ENCODE measurements around the gene COBL.

The COBL gene

GRCh38 chr7:51027106-51027934, 289.3 kb downstream of the COBL start:
- no peaks in the 10 kb centered on the region for H3K9me3 Mint-ChIP-seq

GRCh38 chr7:51026341-51026740, 290.3 kb downstream of the COBL start:
- H3K27ac Mint-ChIP-seq: no peak overlapping the region
- DNase-seq: no peak
- H3K4me3 Mint-ChIP-seq: no peak overlapping the region
- TF ChIP-seq, protein P1, sequence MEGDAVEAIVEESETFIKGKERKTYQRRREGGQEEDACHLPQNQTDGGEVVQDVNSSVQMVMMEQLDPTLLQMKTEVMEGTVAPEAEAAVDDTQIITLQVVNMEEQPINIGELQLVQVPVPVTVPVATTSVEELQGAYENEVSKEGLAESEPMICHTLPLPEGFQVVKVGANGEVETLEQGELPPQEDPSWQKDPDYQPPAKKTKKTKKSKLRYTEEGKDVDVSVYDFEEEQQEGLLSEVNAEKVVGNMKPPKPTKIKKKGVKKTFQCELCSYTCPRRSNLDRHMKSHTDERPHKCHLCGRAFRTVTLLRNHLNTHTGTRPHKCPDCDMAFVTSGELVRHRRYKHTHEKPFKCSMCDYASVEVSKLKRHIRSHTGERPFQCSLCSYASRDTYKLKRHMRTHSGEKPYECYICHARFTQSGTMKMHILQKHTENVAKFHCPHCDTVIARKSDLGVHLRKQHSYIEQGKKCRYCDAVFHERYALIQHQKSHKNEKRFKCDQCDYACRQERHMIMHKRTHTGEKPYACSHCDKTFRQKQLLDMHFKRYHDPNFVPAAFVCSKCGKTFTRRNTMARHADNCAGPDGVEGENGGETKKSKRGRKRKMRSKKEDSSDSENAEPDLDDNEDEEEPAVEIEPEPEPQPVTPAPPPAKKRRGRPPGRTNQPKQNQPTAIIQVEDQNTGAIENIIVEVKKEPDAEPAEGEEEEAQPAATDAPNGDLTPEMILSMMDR (IDR thresholded peaks at IDR 0.05): no peak
- H3K4me1 Mint-ChIP-seq: no peaks in the 10 kb centered on the region
- no peaks in the 10 kb centered on the region for H3K9me3 Mint-ChIP-seq
- no peaks in the 10 kb centered on the region for H3K36me3 Mint-ChIP-seq (ENCODE audit: low read depth)
- H3K27me3 Mint-ChIP-seq (ENCODE audit: low read depth, poor library complexity): peaks cover 7% of the 10 kb centered on the region

More at GRCh38 chr7:51027106-51027934, 289.3 kb downstream of the COBL start:
- Mint-ChIP-seq H3K27me3 (ENCODE audit: low read depth, poor library complexity) (peaks cover 7% of the 10 kb centered on the region), H3K4me3 (no peak overlapping the region), H3K4me1 (peaks cover 6% of the 10 kb centered on the region), H3K36me3 (ENCODE audit: low read depth) (no peaks in the 10 kb centered on the region), H3K27ac (no peak overlapping the region)
- no peak for DNase-seq
- TF ChIP-seq, protein P1 (IDR thresholded peaks at IDR 0.05): no peak

- no peak overlapping the region for H3K27ac Mint-ChIP-seq
- H3K4me1 Mint-ChIP-seq: no peaks in the 10 kb centered on the region
- H3K4me3 Mint-ChIP-seq: no peak overlapping the region
- H3K27me3 Mint-ChIP-seq (ENCODE audit: low read depth, poor library complexity): peaks cover 7% of the 10 kb centered on the region
- TF ChIP-seq, protein P1 (IDR thresholded peaks at IDR 0.05): no peak
- no peaks in the 10 kb centered on the region for H3K36me3 Mint-ChIP-seq (ENCODE audit: low read depth)
- no peak for DNase-seq
- no peaks in the 10 kb centered on the region for H3K9me3 Mint-ChIP-seq
These were observed 290.9 kb downstream of the COBL start for GRCh38 chr7:51025668-51026067.

DNA sequence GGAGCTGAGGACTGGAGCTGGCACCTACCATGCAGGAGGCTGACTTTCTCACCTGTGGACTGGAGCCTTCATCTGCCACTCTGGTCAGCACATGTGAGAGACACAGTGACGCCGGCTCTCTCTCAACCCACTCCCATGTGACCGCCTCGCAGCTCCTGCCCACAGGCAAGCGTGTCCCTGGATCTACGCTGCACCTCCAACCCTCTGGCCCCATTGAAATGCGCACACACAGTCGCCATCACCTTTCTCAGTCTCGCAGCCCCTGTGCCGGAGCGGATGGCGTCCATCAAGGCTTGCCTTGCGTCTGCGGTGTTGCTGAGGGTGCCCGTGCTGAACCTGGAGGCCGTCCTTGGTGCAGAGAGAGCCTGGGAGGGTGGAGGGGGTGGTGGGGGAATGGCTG, 291.7 kb downstream of the COBL start:
- Mint-ChIP-seq H3K9me3 (no peaks in the 10 kb centered on the region), H3K4me1 (no peaks in the 10 kb centered on the region), H3K27me3 (ENCODE audit: low read depth, poor library complexity) (peaks cover 7% of the 10 kb centered on the region), H3K27ac (no peak overlapping the region), H3K4me3 (no peak overlapping the region), H3K36me3 (ENCODE audit: low read depth) (no peaks in the 10 kb centered on the region)
- TF ChIP-seq, protein P1 (IDR thresholded peaks at IDR 0.05): no peak
- DNase-seq: no peak

GRCh38 chr7:51023547-51023946, 293.1 kb downstream of the COBL start:
- no peak for DNase-seq
- Mint-ChIP-seq H3K27ac (no peak overlapping the region), H3K4me3 (no peak overlapping the region), H3K9me3 (no peaks in the 10 kb centered on the region), H3K4me1 (no peaks in the 10 kb centered on the region), H3K36me3 (ENCODE audit: low read depth) (no peaks in the 10 kb centered on the region), H3K27me3 (ENCODE audit: low read depth, poor library complexity) (peaks cover 3% of the 10 kb centered on the region)
- TF ChIP-seq, protein P1 (IDR thresholded peaks at IDR 0.05): no peak

DNA sequence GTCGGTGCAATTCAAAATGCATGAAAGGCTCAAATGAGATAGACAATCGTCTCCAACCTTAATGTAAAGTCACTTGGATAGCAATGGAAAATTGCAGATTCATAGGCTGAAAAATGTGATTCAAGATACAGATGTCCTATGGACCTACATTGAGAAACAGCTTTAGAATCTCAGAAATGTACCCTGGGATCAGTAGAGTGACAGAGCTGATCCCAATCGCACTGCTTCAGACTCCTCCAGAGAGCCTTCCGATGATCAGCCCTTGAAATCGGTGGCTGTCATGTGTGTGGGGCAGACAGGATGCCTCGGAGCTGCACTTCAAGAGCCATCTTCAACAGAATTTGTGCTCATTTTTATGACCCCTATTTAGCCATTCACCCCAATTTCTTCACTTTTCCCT, 293.8 kb downstream of the COBL start:
- no peaks in the 10 kb centered on the region for H3K4me1 Mint-ChIP-seq
- H3K27me3 Mint-ChIP-seq (ENCODE audit: low read depth, poor library complexity): no peaks in the 10 kb centered on the region

More for the DNA sequence above, 293.8 kb downstream of the COBL start:
- TF ChIP-seq, protein P1 (IDR thresholded peaks at IDR 0.05): no peak
- no peak for DNase-seq
- Mint-ChIP-seq H3K9me3 (no peaks in the 10 kb centered on the region), H3K36me3 (ENCODE audit: low read depth) (no peaks in the 10 kb centered on the region), H3K4me3 (no peak overlapping the region), H3K27ac (no peak overlapping the region)
